Stimulated activated naive CD8-positive, alpha-beta T cell treated with anti-CD3 and anti-CD28 coated beads, Interleukin-15, Interleukin-2, amounts not matched to agents 100 U/mL and 50 U/mL, for 24 hours (primary cell): ENCODE data around the gene PRKCA.
"Not testable (repeated sequence)": the region's sequence is repeated elsewhere in the genome, so short reads cannot be mapped to it uniquely, and the experiment has no call there.

ENCODE experiments used
- ATAC-seq: fragments of 150-1000 bp; cut with Tn5 transposase; one replicate; pipeline ENCODE4 v1.10.0; 2021
- DNase-seq: peaks from one replicate; pipeline ENCODE4 v3.0.0; 2021

Gene PRKCA

DNA sequence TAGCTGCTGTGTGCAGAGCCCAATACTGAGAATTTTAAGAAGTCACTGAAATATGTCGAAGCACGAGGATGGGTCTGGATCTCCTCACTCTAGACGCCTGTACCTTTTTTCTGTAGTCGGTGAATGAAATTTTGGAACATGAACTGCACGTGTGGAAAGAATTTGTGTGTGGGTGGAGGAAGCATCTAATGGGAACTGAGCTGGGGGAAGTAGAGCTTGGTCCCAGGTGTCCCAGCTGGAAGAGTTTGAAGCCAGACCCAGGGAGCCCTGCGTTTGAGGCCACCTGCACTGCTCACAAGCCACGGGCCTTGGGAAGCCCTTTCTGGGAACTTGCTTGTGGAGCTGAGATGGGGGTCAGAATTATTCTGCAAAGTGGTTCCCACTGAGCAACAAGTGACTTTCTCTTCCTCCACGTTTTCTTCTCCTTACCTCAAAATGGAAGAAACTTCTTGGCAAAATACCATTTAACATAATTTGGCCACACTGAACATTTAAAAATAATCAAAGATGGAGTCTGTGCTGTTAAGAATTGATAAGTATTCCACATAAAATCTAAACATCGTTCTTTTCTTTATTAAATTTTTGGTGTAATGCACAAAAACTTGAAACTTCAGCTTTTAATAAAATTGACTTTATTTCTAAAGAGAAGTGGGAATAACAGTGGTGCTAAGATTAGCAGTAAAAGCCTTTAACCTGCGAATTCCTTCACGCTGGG lies 163.8 kb downstream of the PRKCA start:
- ATAC-seq (no peak), DNase-seq (no peak)

DNA sequence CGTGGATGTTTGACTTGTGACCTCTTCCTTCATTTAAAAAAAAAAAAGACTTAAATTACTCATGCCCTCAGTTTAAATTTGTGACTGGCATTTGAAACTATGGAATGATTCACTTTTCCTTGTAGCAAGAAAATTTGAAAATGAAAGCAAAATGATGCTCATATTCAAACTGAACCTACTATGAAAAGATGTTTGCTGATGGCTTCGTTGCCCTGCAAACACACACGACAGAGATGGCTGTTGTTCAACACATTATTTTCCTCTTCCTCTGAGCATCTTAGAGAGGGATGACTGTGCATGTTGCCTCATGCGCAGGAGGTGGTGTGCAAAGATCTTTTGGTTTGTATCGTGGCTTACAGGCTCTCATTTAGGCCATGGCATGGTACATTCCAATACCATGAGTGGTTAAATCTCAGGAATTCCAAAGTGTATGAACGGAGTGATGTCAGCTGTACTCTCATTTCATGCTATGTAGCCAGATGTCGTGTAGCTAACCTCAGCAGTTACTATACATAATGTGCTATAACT lies 164.5 kb downstream of the PRKCA start:
- DNase-seq (peak; percentile 53), ATAC-seq (peak; percentile 92)

DNA sequence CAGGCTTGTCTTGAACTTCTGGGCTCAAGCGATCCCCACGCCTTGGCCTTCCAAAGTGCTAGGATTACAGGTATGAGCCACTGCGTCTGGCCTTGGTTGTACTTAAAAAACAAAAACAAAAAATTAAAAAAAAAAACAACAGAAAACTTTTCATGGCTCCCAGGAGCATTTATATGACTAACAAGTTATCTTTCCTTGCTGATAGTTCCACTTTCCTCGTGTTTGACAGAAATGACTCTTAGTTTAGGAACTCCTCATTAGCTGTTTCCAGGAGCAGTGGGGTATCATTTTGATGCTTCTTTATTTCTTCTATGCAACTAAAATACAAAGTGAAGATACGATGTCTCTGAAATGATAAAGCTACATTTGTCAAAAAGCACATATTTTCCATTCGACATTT lies 165.4 kb downstream of the PRKCA start:
- no peak for ATAC-seq
- DNase-seq, result no peak

DNA sequence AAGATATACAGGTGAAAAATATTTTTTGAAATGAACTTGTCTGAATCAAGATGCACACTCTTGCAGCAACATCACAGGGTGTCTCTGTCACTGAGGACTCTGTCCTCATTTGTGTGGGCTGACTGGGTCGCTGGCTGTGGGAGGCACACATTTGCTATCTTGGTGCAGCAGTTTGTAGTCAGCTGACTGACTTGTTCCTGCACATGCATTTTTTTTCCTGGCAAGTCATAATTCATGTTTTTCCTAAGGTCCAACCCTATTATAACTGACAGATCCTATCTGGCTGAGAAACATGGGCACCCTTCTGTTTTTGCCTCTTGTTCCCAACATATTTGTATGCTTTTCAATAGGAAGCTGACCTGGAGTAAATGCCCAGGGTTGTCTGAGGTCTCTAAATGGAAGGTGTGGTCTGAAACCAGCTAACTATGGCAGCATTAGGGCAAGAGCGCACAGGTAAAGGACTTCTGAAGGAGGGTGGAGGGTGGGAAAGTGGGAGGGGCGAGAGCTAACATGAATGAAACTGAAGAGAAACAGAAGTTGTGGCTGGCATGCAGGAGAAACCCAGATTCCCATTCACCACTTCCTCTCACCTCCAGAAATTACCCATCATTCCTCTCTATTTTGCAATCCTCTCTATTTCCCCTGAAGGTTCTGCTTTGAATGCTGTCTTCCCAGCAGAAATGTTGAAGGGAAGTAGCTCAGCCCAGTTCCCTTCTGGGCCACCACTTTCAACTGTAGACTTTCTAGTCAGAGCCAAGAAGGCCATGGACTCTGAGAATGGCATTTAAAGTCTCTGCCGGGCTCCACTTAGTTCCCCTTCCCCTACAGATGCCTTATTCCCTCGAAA lies 166.1 kb downstream of the PRKCA start:
- DNase-seq (no peak), ATAC-seq (no peak)

DNA sequence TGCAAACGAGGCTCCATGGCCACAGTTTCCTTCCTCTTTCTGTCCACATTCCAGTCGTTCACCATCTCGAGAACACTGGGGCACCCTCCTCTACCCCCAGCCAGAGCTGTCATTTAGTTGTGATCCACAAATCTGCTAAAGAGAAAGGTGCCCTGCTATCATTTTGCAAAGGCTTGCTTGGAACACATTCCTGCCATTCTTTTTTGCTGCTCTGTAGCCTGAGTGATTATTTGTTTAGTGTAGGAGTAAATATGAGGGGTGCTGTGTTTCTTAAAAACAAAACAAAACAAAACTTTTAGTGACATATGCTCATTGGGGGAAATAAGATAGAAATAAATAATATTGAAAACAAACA lies 166.7 kb downstream of the PRKCA start:
- ATAC-seq, result no peak
- no peak for DNase-seq

DNA sequence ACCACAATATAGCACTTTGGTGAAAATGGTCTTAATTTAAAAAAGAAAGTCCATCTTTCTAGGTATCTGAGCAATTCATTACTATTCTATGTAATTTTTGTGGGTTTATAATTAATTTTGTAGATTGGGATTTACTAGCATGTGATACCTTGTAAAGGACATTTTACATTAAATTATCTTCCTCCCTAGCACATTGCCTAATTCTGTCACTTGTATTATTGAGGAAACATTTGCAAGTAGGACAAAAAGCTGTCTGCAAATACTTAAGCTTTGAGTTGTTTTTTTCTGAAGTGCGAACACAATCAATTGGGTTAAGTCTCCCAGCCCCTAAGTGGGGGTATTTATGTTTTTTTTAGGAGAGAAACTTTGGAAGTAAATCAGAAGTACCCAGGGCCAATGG lies 167.0 kb downstream of the PRKCA start:
- ATAC-seq, result no peak
- DNase-seq, result no peak

DNA sequence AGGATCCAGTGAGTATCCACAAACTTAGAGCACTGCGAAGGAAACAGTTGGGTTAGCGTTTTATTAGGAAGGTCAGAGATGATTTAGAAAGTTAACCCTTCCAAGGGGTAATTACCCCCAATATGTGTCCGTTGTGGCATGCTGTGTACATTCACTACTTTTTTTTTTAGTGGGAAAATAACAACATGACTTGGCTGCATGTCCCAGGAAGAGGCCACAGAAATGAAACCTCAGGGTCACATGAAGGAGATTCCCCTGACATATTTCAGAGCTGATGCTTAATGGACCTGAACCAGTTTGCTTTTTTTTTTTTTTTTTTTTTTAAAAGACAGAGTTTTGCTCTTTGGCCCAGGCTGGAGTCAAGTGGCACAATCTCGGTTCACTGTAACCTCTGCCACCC lies 167.5 kb downstream of the PRKCA start:
- ATAC-seq (no peak), DNase-seq (no peak)

DNA sequence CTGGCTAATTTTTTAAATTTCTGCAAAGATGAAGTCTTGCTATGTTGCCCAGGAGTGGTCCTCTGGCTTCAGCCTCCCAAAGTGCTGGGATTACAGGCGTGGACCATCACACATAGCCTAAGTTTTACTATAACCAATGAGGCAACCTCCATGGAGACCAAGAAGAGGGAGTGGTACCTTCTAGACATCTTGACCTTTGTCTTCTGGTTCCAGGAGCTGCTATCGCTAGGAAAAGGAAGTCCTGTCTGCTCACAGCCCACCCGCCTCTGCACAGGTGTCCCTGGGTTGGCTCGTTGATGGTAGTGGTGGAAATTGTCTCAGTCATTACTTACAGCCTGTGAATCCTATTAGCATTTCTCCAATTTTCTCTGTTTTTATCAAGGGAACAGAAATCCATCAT lies 169.7 kb downstream of the PRKCA start:
- ATAC-seq, result no peak
- no peak for DNase-seq

DNA sequence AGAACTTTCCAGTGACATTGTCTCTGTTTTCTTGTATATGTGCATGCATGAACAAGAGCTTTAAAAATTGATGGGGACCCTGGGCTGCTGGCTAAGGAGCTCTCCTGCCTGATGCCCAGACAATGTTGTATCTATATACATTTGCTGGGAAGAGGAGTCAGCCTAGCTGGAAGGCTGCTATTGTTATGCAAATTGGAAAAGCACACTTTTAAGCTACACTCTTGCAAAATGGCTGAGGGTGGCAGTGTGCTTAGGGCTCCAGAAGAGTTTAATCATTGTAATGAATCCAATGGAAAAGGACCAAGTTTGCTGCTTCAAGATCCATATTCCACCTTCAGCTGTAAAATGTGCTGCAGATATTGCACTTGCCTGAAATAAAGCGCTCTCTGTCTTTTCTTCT lies 171.8 kb downstream of the PRKCA start:
- no peak for ATAC-seq
- no peak for DNase-seq

DNA sequence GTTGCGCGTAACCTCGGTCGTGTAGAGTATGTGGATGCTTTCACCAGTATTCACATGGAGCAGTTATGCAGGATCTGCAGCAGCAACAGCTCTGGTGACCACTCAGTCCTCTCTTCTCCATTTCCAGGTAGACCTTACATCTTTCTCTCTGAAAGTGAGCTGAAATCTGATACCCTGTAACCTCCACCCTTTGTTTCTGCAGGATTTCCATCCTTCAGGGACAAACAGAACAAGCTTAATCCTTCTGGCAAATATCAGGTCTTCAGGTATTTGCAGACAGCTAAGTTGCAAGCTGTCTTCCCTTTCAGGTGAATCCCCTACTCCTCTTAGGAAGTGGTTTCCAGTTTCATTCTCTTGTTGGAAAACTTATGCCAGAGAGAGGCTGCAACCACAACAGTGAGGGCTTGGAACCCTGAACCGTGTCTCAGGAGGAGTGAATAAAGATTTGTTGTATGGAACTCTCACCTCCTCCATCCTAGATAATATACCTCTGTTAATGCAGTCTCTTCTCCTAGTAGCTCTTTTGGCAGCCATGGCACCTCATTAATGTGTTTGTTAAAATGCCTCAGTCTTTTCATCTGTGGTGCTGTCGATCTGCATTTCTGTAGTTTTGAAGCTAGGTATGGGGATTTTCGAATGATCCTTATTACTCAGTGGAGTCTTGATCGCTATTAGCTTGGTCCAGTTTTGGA lies 172.5 kb downstream of the PRKCA start:
- ATAC-seq, result no peak
- no peak for DNase-seq

DNA sequence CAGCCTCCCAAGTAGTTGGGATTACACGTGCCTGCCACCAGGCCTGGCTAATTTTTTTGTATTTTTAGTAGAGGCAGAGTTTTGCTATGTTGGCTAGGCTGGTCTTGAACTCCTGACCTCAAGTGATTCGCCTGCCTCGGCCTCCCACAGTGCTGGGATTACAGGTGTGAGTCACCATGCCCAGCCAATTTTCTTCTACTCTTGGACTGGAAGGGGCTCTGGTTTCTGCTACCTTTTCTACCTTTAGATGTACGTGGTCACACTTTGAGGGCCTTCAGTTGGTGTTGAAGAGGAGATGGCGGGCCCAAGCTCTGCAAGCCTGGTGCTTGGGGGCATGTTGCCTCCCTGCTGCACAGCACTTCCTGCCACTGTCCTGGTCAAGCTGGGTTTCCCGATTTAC lies 173.6 kb downstream of the PRKCA start:
- ATAC-seq (no peak), DNase-seq (no peak)

DNA sequence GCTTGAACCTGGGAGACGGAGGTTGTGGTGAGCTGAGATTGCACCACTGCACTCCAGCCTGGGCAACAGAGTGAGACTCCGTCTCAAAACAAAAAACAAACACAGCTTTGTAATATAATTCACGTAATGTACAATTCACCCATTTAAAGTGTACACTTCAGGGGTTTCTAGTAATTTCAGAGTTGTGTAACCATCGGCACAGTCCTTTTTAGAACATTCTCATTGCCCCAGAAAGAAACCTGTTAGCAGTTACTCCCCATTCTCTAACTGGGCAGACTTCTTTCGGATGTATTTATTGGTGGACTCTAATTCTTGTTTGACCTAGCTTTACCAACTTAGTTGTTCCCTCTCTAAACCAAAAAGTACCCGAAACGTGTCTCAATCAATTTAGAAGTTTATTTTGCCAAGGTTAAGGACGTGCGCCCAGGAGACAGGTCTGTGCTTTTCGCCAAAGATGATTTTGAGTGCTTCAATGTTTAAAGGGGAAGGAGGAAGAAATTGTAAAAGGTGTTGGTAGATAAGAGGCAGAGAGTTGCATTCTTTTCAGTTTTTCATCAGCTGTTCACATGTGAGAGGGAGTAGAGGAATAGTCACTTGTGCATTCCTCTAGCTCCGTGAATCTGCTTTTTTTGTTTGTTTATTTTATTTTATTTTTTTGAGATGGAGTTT lies 175.3 kb downstream of the PRKCA start:
- no peak for DNase-seq
- ATAC-seq, result no peak

DNA sequence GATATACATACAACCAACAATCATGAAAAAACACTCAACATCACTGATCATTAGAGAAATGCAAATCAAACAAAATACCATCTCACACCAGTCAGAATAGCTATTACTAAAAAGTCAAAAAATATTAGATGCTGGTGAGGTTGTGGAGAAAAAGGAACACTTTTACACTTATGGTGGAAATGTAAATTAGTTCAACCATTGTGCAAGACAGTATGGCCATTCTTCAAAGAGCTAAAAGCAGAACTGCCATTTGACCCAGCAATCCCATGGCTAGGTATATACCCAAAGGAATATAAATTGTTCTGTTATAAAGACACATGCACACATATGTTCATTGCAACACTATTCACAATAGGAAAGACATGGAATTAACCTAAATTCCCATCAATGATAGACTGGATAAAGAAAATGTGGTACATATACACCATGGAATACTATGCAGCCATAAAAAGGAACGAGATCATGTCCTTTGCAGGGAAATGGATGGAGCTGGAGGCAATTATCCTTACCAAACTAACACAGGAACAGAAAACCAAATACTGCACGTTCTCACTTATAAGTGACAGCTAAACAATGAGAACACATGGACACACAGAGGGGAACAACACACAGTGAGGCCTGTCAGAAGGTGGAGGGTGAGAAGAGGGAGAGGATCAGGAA lies 176.9 kb downstream of the PRKCA start:
- ATAC-seq, DNase-seq: not testable (repeated sequence)

DNA sequence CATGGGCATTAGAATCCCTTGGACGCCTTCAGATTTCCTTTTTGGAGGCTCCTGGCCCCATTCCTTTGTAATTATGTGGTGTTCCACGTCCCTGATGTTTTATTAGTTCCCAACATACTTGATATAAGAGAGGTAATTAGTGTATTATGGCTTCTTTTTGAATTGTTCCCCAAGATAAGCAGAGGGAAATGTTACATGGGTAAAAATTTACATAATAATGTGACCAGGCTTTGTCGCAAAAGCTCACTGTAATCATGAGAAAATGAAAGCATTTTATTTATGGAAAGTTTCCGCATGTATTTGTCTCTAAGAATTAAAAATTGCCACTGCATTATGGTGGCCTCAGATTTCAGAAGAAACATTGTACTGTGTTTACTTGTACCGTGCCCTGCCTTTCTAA lies 177.8 kb downstream of the PRKCA start:
- no peak for ATAC-seq
- no peak for DNase-seq

DNA sequence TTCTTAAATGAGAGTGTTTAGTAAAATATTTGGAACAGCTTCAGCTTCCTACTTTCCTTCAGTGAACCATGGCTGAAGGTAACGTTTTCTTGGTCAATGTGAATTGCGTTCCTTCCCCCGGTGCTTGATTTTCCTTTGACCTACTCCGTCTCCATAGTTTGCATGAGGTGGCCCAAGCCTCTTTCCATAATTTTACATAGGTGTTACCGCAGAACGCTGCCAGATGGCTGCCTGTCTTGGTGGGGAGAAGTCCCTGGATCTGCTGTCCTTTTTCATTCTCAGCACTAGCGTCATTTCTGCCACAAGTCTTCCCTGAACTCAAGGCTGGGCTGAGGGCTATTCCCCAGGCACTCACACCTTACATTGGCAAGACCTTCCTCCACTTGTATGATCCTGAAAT lies 178.4 kb downstream of the PRKCA start:
- ATAC-seq (no peak), DNase-seq (no peak)

DNA sequence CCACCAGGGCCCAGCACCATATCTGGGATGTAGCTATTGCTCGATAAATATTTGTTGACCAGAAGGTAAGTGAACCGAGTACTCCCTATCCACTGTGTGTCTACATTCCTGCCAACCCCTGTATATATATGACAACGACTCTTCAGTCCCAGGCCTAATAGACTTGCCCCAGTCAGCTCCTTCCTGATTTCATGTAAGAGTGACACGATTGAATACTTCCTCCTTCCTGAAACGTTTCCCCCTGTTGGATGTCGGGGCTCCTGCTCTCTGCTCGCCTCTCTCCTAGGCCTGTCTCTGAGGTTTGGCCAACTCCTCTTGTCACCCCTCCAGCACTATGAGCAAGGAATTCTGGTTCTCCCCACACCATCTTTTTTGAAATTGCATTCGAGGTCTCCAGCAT lies 178.9 kb downstream of the PRKCA start:
- ATAC-seq (no peak), DNase-seq (no peak)

DNA sequence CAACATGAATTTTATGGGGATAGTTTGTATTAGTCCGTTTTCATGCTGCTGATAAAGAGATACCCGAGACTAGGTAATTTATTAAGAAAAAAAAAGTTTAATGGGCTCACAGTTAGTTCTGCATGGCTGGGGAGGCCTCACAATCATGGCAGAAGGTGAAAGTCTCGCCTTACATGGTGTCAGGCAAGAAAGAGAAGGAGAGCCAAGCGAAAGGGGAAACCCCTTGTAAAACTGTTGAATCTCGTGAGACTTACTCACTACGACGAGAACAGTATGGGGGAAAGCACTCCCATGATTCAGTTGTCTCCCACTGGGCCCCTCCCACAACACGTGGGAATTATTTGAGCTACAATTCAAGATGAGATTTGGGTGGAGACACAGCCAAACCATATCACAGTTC lies 181.5 kb downstream of the PRKCA start:
- no peak for DNase-seq
- ATAC-seq, result peak; percentile 23

DNA sequence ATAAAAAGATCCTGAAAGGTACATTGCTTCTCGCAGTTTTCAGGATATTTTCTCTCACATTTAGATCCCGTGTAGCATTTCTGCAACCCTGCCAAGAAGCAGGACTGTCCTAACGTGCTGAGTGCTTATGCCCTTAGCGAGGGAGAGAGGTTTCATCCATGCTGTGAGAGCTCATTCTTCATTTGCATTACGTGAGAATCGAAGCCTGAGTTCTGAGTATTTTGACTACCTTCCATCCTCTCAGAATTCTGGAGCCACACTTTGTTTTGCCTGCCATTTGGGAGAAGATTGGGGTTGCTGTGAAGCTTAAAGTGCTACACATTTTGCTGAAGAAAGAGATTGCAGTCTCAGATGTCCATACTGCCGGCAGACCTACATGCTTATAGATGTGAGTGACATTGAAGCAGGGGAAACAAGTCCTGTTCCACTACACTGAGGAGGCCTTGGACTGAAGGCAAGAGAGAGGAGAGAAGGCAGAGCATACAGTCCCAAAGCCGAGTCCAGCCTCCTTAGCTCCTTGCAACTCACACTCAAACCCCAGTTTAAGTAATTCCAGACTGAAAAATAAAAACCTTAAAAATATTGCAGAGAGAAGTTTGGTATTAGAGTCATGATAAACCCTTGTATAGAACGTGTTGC lies 183.0 kb downstream of the PRKCA start:
- no peak for ATAC-seq
- no peak for DNase-seq

DNA sequence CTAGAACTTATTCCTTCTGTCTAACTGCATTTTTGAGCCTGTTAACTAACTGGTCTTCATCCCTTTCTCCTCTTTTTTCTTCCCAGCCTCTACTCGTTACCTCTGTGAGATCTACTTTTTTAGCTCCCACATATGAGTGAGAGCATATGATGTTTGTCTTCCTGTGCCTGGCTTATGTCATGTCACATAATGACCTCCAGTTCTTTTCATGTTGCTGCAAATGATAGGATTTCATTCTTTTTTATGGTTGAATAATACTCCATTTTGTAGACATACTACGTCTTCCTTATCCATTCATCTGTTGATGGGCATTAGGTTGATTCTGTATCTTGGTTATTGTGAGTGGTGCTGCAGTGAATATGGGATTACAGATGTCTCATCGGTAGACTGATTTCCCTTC lies 184.7 kb downstream of the PRKCA start:
- ATAC-seq (no peak), DNase-seq (no peak)

DNA sequence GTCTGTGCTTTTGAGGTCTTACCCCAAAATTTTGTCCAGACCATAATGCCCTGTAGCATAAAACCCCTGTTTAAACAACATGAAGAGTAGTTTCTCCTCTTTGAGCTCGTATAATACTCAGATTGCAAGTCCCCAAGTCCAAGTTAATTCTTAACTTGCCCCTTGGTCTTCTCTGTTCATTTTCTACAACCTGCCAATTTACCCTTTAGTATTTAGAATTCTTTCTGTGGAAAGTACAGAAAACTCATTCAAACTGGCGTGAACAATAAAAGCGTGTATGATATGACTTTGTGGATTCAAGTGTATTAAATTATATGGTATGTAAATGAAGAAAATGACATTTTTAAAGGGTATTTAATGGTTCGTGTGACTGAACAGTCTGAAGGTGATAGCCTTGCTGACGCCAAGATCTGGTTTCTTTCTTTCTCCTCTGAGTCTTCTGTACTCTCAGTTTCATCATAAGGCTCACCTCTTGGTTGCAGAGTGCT lies 185.6 kb downstream of the PRKCA start:
- DNase-seq (no peak), ATAC-seq (no peak)

DNA sequence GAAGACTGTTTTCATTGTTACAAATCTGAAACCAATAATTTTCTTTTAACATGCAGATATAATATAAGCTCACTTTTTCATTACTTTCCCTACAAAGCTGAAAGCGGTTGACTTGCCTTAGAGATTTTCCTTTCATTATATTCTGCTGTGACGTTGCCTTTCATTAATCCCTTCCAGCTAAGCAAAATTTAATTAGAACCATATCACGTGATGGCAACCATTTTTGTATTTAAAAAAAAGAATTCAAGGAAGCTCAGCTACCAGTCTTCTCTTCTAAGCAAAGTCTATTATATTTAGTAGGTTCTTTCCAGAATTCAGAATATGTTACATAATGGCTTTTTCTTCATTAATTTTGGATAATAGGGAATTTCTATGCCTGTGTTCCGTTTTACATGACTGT lies 186.5 kb downstream of the PRKCA start:
- ATAC-seq (no peak), DNase-seq (no peak)
